Spleen (tissue), 11 donors: ENCODE data around the gene SEH1L. TPM values are rescaled to one million over a fixed set of nuclear protein-coding genes. Genes with fewer than 3 reads are reported as not detected.

Experiments used
- DNase-seq: peaks from one replicate; pipeline ENCODE4 v3.0.0-alpha.2; 2020
- H3K27ac ChIP-seq, 8 donors: fragments of 200-600 bp; sonication (generic) in 7 of 8; 1 replicate in 4 of 8; 2 replicates in 4 of 8; pipeline versions ENCODE4 v1.5.0 to v1.8.0; 2016 to 2021; ENCODE audit warnings: inconsistent platforms in 4 of 8, mild to moderate bottlenecking in 4 of 8, moderate library complexity in 1 of 8
- H3K27me3 ChIP-seq, 7 donors: fragments of 200-600 bp; sonication (generic) in 6 of 7; replicated peaks in 1 of 7; 1 replicate in 4 of 7; 2 replicates in 3 of 7; pipeline versions ENCODE4 v1.5.0 to v1.8.0; 2016 to 2021; ENCODE audit warnings: inconsistent platforms in 3 of 7, mild to moderate bottlenecking in 1 of 7
- H3K36me3 ChIP-seq, 6 donors: fragments of 200-600 bp; sonication (generic) in 5 of 6; 1 replicate in 4 of 6; 2 replicates in 2 of 6; pipeline versions ENCODE4 v1.5.0 to v1.8.0; 2016 to 2021; ENCODE audit warnings: inconsistent platforms in 2 of 6
- H3K4me1 ChIP-seq, 6 donors: fragments of 200-600 bp; sonication (generic) in 5 of 6; 1 replicate in 3 of 6; 2 replicates in 3 of 6; pipeline versions ENCODE4 v1.5.0 to v1.8.0; 2016 to 2021; ENCODE audit warnings: inconsistent platforms in 3 of 6
- H3K4me3 ChIP-seq, 8 donors: fragments of 200-600 bp; sonication (generic) in 7 of 8; 1 replicate in 4 of 8; 2 replicates in 4 of 8; pipeline versions ENCODE4 v1.5.0 to v1.8.0; 2016 to 2021; ENCODE audit warnings: inconsistent platforms in 4 of 8, mild to moderate bottlenecking in 4 of 8, moderate library complexity in 2 of 8
- H3K9me3 ChIP-seq, 8 donors: fragments of 200-600 bp; sonication (generic) in 7 of 8; 1 replicate in 4 of 8; 2 replicates in 4 of 8; pipeline versions ENCODE4 v1.5.0 to v1.8.0; 2016 to 2021; ENCODE audit warnings: inconsistent platforms in 4 of 8
- CTCF ChIP-seq, 11 experiments: fragments of 200-600 bp in 7 of 11; fragments of 450-650 bp in 4 of 11; sonication (generic) in 4 of 11; IDR thresholded peaks in 8 of 11; conservative IDR thresholded peaks in 3 of 11; 1 replicate in 7 of 11; 2 replicates in 4 of 11; pipeline versions ENCODE4 v1.4.0 to v1.8.0; 2016 to 2021; ENCODE audit warnings: antibody characterized with exemption in 11 of 11, inconsistent platforms in 4 of 11, mild to moderate bottlenecking in 1 of 11
- POLR2A ChIP-seq, 3 donors: fragments of 450-650 bp; IDR thresholded peaks; one replicate each; pipeline ENCODE4 v1.5.1; 2017; ENCODE audit warnings: antibody characterized with exemption in 3 of 3, mild to moderate bottlenecking in 1 of 3
- POLR2AphosphoS5 ChIP-seq, 3 donors: sonication (generic); formaldehyde crosslinking; IDR thresholded peaks; one replicate each; pipeline ENCODE4 v1.5.1; 2017; ENCODE audit warnings: antibody characterized with exemption in 3 of 3
- WGBS, 5 donors: extraction: QIAGEN DNeasy Blood & Tissue Kit in 3 of 5; methylation state at CpG; one replicate each; pipeline versions ENCODE4 v1.1.5 to v1.1.7; 2013 to 2018; 5-methylcytosine and 5-hydroxymethylcytosine counted together
- intact Hi-C: fragments of 100-400 bp; cut with DNase I; formaldehyde crosslinking; loops from one replicate; pipeline ENCODE4 v1.15.0; 2023; ENCODE audit warnings: low total_unique reads
- polyA plus RNA-seq, 3 donors: library from polyadenylated mRNA; stranded (reverse); fragments of 200-250 nt; gene quantifications; one replicate each; pipeline ENCODE4 v1.2.1, GENCODE V29; 2013
- total RNA-seq, 7 donors: library from RNA; depleted of rRNA in 3 of 7; stranded (reverse); fragments of >200 nt in 3 of 7; fragmentation: NEBNext Ultra II Directional in 4 of 7; extraction: Animal tissue kit (Norgen Biotek cat#: 25700) in 4 of 7; gene quantifications; one replicate each; pipeline versions ENCODE4 v1.1.0 to v1.2.1, GENCODE V29; 2016 to 2021
- donor health status: healthy with polysubstance abuse.
- donor health status: DM: no; HTN: no; CAD: no; lungs with moderate emphysema.
- donor health status: DM: no; HTN: no; CAD: no.
- donor health status: Bipolar disorder and iron deficiency.
- donor health status: healthy.
- donor health status: DM: no; HTN: no; CAD: no.
- donor health status: DM: yes; HTN: yes; CAD: no.

The SEH1L gene
- total and polyA plus RNA-seq, 10 donors, result 16.9 to 52.9 (median 31.0) TPM

GRCh38 chr18:12930908-12931307 is 16.9 kb upstream of the SEH1L start:
- no peaks in the 10 kb centered on the region for H3K9me3 ChIP-seq
- no peaks in the 10 kb centered on the region for H3K36me3 ChIP-seq
- no peak overlapping the region for H3K4me3 ChIP-seq
- intact Hi-C loops, result no loop called here
- TF ChIP-seq CTCF (IDR thresholded peaks at IDR 0.05 in 8 of 11, conservative IDR thresholded peaks at IDR 0.05 in 3 of 11), result no peak
- TF ChIP-seq POLR2AphosphoS5 (IDR thresholded peaks at IDR 0.05), result no peak
- TF ChIP-seq POLR2A (IDR thresholded peaks at IDR 0.05), result no peak
- 77 to 99% (median 94%) methylated on average over 3 of the region's 3 CpGs for WGBS, 5 donors
- no peaks in the 10 kb centered on the region for H3K27me3 ChIP-seq
- H3K27ac ChIP-seq, result no peak overlapping the region
- no peak for DNase-seq
- peaks cover 0 to 10% (median 7%) of the 10 kb centered on the region in 6 donors for H3K4me1 ChIP-seq

- Histone ChIP-seq H3K4me1 (peaks cover 0 to 10% (median 7%) of the 10 kb centered on the region in 6 donors), H3K36me3 (no peaks in the 10 kb centered on the region), H3K27me3 (no peaks in the 10 kb centered on the region), H3K9me3 (no peaks in the 10 kb centered on the region), H3K4me3 (no peak overlapping the region), H3K27ac (no peak overlapping the region)
- TF ChIP-seq POLR2A (IDR thresholded peaks at IDR 0.05), result no peak
- TF ChIP-seq POLR2AphosphoS5 (IDR thresholded peaks at IDR 0.05), result no peak
- no peak for TF ChIP-seq CTCF (IDR thresholded peaks at IDR 0.05 in 8 of 11, conservative IDR thresholded peaks at IDR 0.05 in 3 of 11)
- intact Hi-C loops, result no loop called here
- no peak for DNase-seq
Measured at GRCh38 chr18:12933327-12933726, 14.5 kb upstream of the SEH1L start.

- 31 to 34% (median 33%) methylated on average over 11 of the region's 11 CpGs for WGBS, 5 donors
- intact Hi-C loops, result loop anchor here (2.0 kb wide), 1 partner anchor 208 kb away; no protein-coding TSS in a partner anchor
- TF ChIP-seq CTCF (IDR thresholded peaks at IDR 0.05 in 8 of 11, conservative IDR thresholded peaks at IDR 0.05 in 3 of 11), result peak; percentile 66 to 93 (median 83)
- no peak for TF ChIP-seq POLR2A (IDR thresholded peaks at IDR 0.05)
- peak in 1 of 3 donors; percentile 24 for TF ChIP-seq POLR2AphosphoS5 (IDR thresholded peaks at IDR 0.05)
- H3K27me3 ChIP-seq, result no peaks in the 10 kb centered on the region
- H3K36me3 ChIP-seq, result no peaks in the 10 kb centered on the region
- H3K27ac ChIP-seq, result no peak overlapping the region
- no peak overlapping the region for H3K4me3 ChIP-seq
- peak; percentile 92 for DNase-seq
- peaks cover 0 to 10% (median 7%) of the 10 kb centered on the region in 6 donors for H3K4me1 ChIP-seq
- H3K9me3 ChIP-seq, result no peaks in the 10 kb centered on the region
Measured at GRCh38 chr18:12934454-12935071, 13.2 kb upstream of the SEH1L start.

GRCh38 chr18:12939162-12939561 is 8.6 kb upstream of the SEH1L start:
- Histone ChIP-seq H3K27ac (no peak overlapping the region), H3K4me3 (no peak overlapping the region), H3K4me1 (peaks cover 0 to 7% (median 7%) of the 10 kb centered on the region in 6 donors), H3K9me3 (no peaks in the 10 kb centered on the region), H3K27me3 (no peaks in the 10 kb centered on the region), H3K36me3 (no peaks in the 10 kb centered on the region)
- WGBS, 5 donors, result 89 to 100% (median 93%) methylated on average over 2 of the region's 2 CpGs
- intact Hi-C loops, result no loop called here
- no peak for DNase-seq
- TF ChIP-seq POLR2AphosphoS5 (IDR thresholded peaks at IDR 0.05) (no peak), POLR2A (IDR thresholded peaks at IDR 0.05) (no peak), CTCF (IDR thresholded peaks at IDR 0.05 in 8 of 11, conservative IDR thresholded peaks at IDR 0.05 in 3 of 11) (no peak)
